ENCODE results near the gene NOS1. TPM values are rescaled to one million over a fixed set of nuclear protein-coding genes. Genes with fewer than 3 reads are reported as not detected.
A peak's percentile ranks its signal among the peaks of the same experiment; 100 is the strongest.

NOS1 gene
- total and polyA plus RNA-seq, 7 experiments from 2014 or later, result not detected

DNA sequence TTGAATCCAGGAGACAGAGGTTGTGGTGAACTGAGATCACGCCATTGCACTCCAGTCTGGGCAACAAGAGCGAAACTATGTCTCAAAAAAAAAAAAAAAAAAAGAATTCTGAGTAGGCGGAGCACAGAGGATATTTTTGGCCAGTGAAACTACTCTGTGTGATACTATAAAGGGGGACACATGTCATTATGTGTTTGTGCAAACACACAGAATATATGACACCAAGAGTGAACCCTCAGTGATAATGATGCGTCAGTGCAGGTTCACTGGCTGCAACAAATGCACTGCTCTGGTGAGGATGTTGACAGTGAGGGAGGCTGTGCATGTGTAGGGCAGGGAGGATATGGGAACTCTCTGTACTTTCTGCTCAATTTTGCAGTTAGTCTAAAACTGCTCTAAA lies 195.3 kb downstream of the NOS1 start:
- Mint-ChIP-seq H3K36me3 (peaks cover 12 to 43% (median 15%) of the 10 kb centered on the region in 5 donors), H3K27ac (peak overlapping the region in 1 of 9 donors; percentile 39), H3K27me3 (no peaks in the 10 kb centered on the region), H3K4me3 (no peak overlapping the region), H3K4me1 (peaks cover 0 to 14% (median 11%) of the 10 kb centered on the region in 7 donors), H3K9me3 (no peaks in the 10 kb centered on the region)
- Histone ChIP-seq H3K9me3 (ENCODE audit: control insufficient read depth in 2 of 3, low read length in 3 of 3) (no peaks in the 10 kb centered on the region), H3K4me3 (ENCODE audit: low read length) (no peak overlapping the region), H3K4me1 (ENCODE audit: control insufficient read depth in 2 of 2, insufficient read depth in 2 of 2, low read length in 2 of 2) (no peaks in the 10 kb centered on the region), H3K36me3 (ENCODE audit: control insufficient read depth in 2 of 3, insufficient read depth in 3 of 3, low read length in 3 of 3) (peaks cover 16 to 88% (median 29%) of the 10 kb centered on the region in 3 experiments), H3K27ac (ENCODE audit: low read depth, low read length) (no peak overlapping the region), H3K27me3 (ENCODE audit: control insufficient read depth in 2 of 2, insufficient read depth in 2 of 2, low read length in 2 of 2) (no peaks in the 10 kb centered on the region)
- ATAC-seq (no peak), DNase-seq (no peak)
- CTCF ChIA-PET, result no interaction called here
- intact Hi-C loops (cut with micrococcal nuclease), result no loop called here
- POLR2A ChIA-PET, result no interaction called here

DNA sequence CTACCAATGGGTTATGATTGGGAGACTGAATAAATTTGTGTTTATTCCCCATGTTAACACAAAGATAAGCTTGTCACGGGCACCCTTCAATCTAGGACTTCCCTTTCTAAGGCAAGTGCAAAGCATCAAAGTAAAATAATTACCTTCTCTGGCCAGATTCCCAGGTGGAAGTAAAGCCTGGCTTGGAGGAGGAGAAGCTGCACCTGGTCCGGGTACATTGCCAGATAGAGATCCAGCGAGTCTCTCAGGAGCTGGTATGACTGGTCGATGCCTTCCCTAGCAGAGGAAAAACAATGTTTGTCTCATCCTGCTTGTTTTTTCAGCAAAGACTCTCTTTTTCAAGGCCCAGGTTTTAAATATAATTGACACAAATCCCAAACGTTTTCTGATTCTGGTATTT lies 196.1 kb downstream of the NOS1 start:
- POLR2A ChIA-PET, result interaction anchor here (0.5 kb wide), 1 partner anchor 25 kb away, joined by 3 read pairs; the partner anchor contains the start of gene FBXO21

DNA sequence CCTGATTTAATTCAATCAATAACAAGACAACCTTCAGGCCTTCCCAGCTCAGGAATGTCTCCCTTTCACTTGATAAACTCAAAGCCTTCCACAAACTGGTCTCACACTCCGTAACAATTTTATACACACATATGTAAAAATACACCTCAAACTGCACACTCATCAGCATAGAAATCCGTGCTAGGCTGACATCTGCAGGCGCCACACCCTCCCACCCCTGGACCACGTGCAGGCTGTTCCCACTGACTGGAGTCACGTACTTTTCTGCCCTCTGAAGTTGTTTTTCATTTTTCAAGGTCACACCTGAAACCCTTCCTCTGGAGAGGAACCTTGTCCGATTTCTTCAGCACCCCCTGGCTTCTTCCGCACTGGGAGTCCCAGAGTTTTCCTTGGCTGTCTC lies 198.8 kb downstream of the NOS1 start:
- intact Hi-C loops (cut with micrococcal nuclease), result no loop called here
- H3K9me3 Mint-ChIP-seq, result no peaks in the 10 kb centered on the region
- no peak for ATAC-seq
- DNase-seq, result no peak
- H3K4me1 ChIP-seq (ENCODE audit: control insufficient read depth in 2 of 2, insufficient read depth in 2 of 2, low read length in 2 of 2), result no peaks in the 10 kb centered on the region
- H3K36me3 ChIP-seq (ENCODE audit: control insufficient read depth in 2 of 3, insufficient read depth in 3 of 3, low read length in 3 of 3), result peaks cover 28 to 94% (median 33%) of the 10 kb centered on the region in 3 experiments
- H3K27ac Mint-ChIP-seq, result peak overlapping the region in 2 of 9 donors; percentile 22 to 59
- no peak overlapping the region for H3K27ac ChIP-seq (ENCODE audit: low read depth, low read length)
- POLR2A ChIA-PET, result no interaction called here
- H3K9me3 ChIP-seq (ENCODE audit: control insufficient read depth in 2 of 3, low read length in 3 of 3), result no peaks in the 10 kb centered on the region
- no peaks in the 10 kb centered on the region for H3K27me3 ChIP-seq (ENCODE audit: control insufficient read depth in 2 of 2, insufficient read depth in 2 of 2, low read length in 2 of 2)
- peaks cover 10 to 49% (median 34%) of the 10 kb centered on the region in 5 donors for H3K36me3 Mint-ChIP-seq
- H3K4me3 ChIP-seq (ENCODE audit: low read length), result no peak overlapping the region
- H3K4me1 Mint-ChIP-seq, result peaks cover 0 to 9% (median 3%) of the 10 kb centered on the region in 7 donors
- H3K27me3 Mint-ChIP-seq, result no peaks in the 10 kb centered on the region
- CTCF ChIA-PET, result no interaction called here
- no peak overlapping the region for H3K4me3 Mint-ChIP-seq

More for the DNA sequence above, 196.1 kb downstream of the NOS1 start:
- Histone ChIP-seq H3K27ac (ENCODE audit: low read depth, low read length) (no peak overlapping the region), H3K4me3 (ENCODE audit: low read length) (no peak overlapping the region), H3K27me3 (ENCODE audit: control insufficient read depth in 2 of 2, insufficient read depth in 2 of 2, low read length in 2 of 2) (no peaks in the 10 kb centered on the region), H3K36me3 (ENCODE audit: control insufficient read depth in 2 of 3, insufficient read depth in 3 of 3, low read length in 3 of 3) (peaks cover 20 to 88% (median 26%) of the 10 kb centered on the region in 3 experiments), H3K9me3 (ENCODE audit: control insufficient read depth in 2 of 3, low read length in 3 of 3) (no peaks in the 10 kb centered on the region), H3K4me1 (ENCODE audit: control insufficient read depth in 2 of 2, insufficient read depth in 2 of 2, low read length in 2 of 2) (no peaks in the 10 kb centered on the region)
- Mint-ChIP-seq H3K4me1 (peaks cover 0 to 10% (median 6%) of the 10 kb centered on the region in 7 donors), H3K27me3 (no peaks in the 10 kb centered on the region), H3K36me3 (peaks cover 15 to 43% (median 20%) of the 10 kb centered on the region in 5 donors), H3K9me3 (no peaks in the 10 kb centered on the region), H3K4me3 (no peak overlapping the region), H3K27ac (peak overlapping the region in 1 of 9 donors; percentile 36)
- ATAC-seq, result no peak
- intact Hi-C loops (cut with micrococcal nuclease), result no loop called here
- CTCF ChIA-PET, result no interaction called here
- no peak for DNase-seq

DNA sequence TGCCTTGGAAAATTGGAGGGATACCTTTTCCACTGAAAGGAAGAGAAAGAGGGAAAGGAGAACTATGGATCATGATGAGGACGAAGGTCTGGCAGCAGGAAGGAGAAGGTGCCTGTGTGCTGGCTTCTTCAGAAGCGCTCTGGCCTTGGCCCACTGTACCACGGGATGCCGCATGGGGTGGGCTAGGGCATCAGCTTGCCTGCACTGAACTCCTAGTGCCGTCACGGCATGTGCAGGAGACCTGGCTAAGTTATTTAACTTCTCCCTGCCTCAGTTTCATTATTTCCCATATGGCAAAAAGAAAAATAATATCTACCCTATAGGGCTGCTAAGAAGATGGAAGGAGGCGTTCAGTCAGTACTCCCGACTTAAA lies 199.3 kb downstream of the NOS1 start:
- ChIA-PET CTCF (no interaction called here), POLR2A (no interaction called here)
- Mint-ChIP-seq H3K9me3 (no peaks in the 10 kb centered on the region), H3K27ac (peak overlapping the region in 3 of 9 donors; percentile 0 to 14 (median 14)), H3K27me3 (no peaks in the 10 kb centered on the region), H3K4me3 (no peak overlapping the region), H3K4me1 (peaks cover 0 to 9% (median 3%) of the 10 kb centered on the region in 7 donors), H3K36me3 (peaks cover 13 to 53% (median 33%) of the 10 kb centered on the region in 5 donors)
- ATAC-seq, result no peak
- Histone ChIP-seq H3K4me1 (ENCODE audit: control insufficient read depth in 2 of 2, insufficient read depth in 2 of 2, low read length in 2 of 2) (no peaks in the 10 kb centered on the region), H3K27ac (ENCODE audit: low read depth, low read length) (no peak overlapping the region), H3K27me3 (ENCODE audit: control insufficient read depth in 2 of 2, insufficient read depth in 2 of 2, low read length in 2 of 2) (no peaks in the 10 kb centered on the region), H3K4me3 (ENCODE audit: low read length) (no peak overlapping the region), H3K36me3 (ENCODE audit: control insufficient read depth in 2 of 3, insufficient read depth in 3 of 3, low read length in 3 of 3) (peaks cover 28 to 94% (median 37%) of the 10 kb centered on the region in 3 experiments), H3K9me3 (ENCODE audit: control insufficient read depth in 2 of 3, low read length in 3 of 3) (no peaks in the 10 kb centered on the region)
- intact Hi-C loops (cut with micrococcal nuclease), result no loop called here
- DNase-seq, result no peak

DNA sequence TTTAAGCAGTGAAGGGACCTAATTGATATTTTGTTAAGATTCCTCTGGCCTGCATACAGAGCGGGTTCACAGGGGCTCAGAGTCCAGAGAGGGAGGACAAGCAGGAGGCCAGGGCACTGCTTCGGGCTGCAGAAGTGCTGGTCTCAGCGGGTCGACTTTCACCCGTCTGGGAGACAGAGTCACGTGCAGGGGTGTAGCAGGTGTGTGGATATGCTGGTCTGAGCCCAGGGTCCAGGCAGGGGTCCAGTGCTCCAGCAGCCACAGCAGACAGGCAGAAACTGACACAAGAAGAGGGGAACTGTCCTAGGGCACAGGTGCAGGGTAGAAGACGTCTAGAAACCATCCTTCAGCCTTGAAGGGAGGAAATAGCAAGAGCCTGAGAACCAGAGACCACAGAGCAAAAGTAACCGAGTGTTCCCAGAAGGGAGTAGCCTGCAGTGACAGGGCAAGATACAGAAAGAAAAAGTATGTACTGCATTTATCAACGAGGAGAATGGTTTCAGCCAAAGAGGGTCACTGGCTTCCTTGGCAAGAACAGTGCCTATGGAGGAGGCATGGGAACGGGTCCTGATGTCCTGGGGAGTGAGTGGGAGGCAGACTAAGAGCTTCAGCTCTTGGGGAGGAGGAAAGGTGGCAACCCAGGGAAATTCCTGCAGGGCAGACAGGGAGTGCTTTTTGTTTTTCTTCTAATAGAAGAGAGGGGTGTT lies 199.8 kb downstream of the NOS1 start:
- H3K27me3 Mint-ChIP-seq, result no peaks in the 10 kb centered on the region
- no peak overlapping the region for H3K4me3 ChIP-seq (ENCODE audit: low read length)
- H3K27me3 ChIP-seq (ENCODE audit: control insufficient read depth in 2 of 2, insufficient read depth in 2 of 2, low read length in 2 of 2), result no peaks in the 10 kb centered on the region
- no peaks in the 10 kb centered on the region for H3K9me3 ChIP-seq (ENCODE audit: control insufficient read depth in 2 of 3, low read length in 3 of 3)
- H3K27ac Mint-ChIP-seq, result peak overlapping the region in 5 of 9 donors; percentile 14 to 83 (median 27)
- H3K36me3 ChIP-seq (ENCODE audit: control insufficient read depth in 2 of 3, insufficient read depth in 3 of 3, low read length in 3 of 3), result peaks cover 30 to 94% (median 34%) of the 10 kb centered on the region in 3 experiments
- DNase-seq, result no peak
- no peaks in the 10 kb centered on the region for H3K9me3 Mint-ChIP-seq
- ATAC-seq, result no peak
- H3K36me3 Mint-ChIP-seq, result peaks cover 12 to 52% (median 29%) of the 10 kb centered on the region in 5 donors
- ChIA-PET CTCF (no interaction called here), POLR2A (no interaction called here)
- H3K4me1 ChIP-seq (ENCODE audit: control insufficient read depth in 2 of 2, insufficient read depth in 2 of 2, low read length in 2 of 2), result no peaks in the 10 kb centered on the region
- intact Hi-C loops (cut with micrococcal nuclease), result no loop called here
- H3K4me3 Mint-ChIP-seq, result no peak overlapping the region
- H3K27ac ChIP-seq (ENCODE audit: low read depth, low read length), result no peak overlapping the region
- peaks cover 0 to 6% (median 1%) of the 10 kb centered on the region in 7 donors for H3K4me1 Mint-ChIP-seq

DNA sequence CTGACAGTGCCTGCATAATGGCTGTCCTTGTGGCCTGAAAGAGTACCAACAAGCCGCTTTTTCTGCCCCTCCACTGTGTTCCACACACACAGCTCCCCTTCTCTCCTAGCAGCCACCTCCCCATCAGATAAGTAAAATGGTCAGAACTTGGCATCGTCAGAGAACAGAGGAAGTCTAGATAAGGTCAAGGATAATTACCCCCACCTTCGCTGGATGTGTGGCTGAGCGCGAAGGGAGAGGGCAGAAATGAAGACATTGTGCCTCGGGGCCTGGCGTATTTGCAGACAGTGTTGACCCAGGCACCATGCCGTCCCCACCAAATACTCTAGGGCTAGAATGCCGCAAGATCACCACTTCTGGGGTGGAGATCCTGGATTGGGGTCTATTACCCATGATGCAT lies 201.8 kb downstream of the NOS1 start:
- Histone ChIP-seq H3K36me3 (ENCODE audit: control insufficient read depth in 2 of 3, insufficient read depth in 3 of 3, low read length in 3 of 3) (peaks cover 28 to 97% (median 42%) of the 10 kb centered on the region in 3 experiments), H3K4me1 (ENCODE audit: control insufficient read depth in 2 of 2, insufficient read depth in 2 of 2, low read length in 2 of 2) (no peaks in the 10 kb centered on the region), H3K4me3 (ENCODE audit: low read length) (no peak overlapping the region), H3K9me3 (ENCODE audit: control insufficient read depth in 2 of 3, low read length in 3 of 3) (no peaks in the 10 kb centered on the region), H3K27me3 (ENCODE audit: control insufficient read depth in 2 of 2, insufficient read depth in 2 of 2, low read length in 2 of 2) (no peaks in the 10 kb centered on the region), H3K27ac (ENCODE audit: low read depth, low read length) (no peak overlapping the region)
- peaks cover 0 to 7% (median 0%) of the 10 kb centered on the region in 7 donors for H3K4me1 Mint-ChIP-seq
- no peak overlapping the region for H3K27ac Mint-ChIP-seq
- peaks cover 13 to 60% (median 36%) of the 10 kb centered on the region in 5 donors for H3K36me3 Mint-ChIP-seq
- intact Hi-C loops (cut with micrococcal nuclease), result no loop called here
- H3K27me3 Mint-ChIP-seq, result no peaks in the 10 kb centered on the region
- ATAC-seq, result no peak
- ChIA-PET CTCF (no interaction called here), POLR2A (no interaction called here)
- H3K4me3 Mint-ChIP-seq, result no peak overlapping the region
- no peaks in the 10 kb centered on the region for H3K9me3 Mint-ChIP-seq
- no peak for DNase-seq

Measured in naive thymus-derived CD4-positive, alpha-beta T cell (primary cell).